NK-92 treated with Interleukin-12 subunit alpha and Interleukin-12 subunit beta, amount 100 ng/mL, for 24 hours (cell line): ENCODE data around the gene RPL13A.

Source experiments
- DNase-seq: peaks from one replicate; lab custom pipeline; 2025; lab: John Stamatoyannopoulos, UW

The RPL13A gene

GRCh38 chr19:49486232-49486631 lies 1.2 kb upstream of the RPL13A start:
- no peak for DNase-seq

- DNase-seq, result no peak
These were observed 615 bp upstream of the RPL13A start for GRCh38 chr19:49486710-49487276.

GRCh38 chr19:49488046-49488862 lies 846 bp downstream of the RPL13A start:
- DNase-seq, result no peak

GRCh38 chr19:49488863-49489537 lies 1.6 kb downstream of the RPL13A start:
- DNase-seq, result no peak

DNA sequence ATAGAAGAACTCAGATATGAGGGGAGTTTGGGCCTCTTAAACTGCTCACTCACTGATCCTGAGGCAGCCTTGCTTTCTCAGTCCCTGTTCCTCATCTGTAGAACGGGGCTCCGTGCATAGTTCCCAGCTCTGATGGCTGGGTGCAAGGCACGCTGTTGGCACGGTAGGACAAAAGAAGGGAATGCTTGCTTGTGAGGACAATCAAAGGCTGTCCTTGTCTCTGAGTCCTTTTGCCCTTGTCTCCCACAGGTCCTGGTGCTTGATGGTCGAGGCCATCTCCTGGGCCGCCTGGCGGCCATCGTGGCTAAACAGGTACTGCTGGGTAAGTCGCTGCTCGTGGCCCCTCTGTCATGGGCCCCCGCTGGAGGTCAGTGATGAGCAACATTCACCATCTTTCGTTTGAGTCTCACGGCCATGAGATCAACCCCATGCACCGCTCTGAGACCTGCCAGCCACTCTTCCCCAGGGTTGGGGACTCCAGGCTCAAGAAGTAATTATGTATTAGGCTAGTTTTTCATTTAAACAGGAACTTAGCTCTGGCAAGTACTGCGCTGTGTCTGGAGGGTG lies 2.3 kb downstream of the RPL13A start:
- DNase-seq, result no peak

DNA sequence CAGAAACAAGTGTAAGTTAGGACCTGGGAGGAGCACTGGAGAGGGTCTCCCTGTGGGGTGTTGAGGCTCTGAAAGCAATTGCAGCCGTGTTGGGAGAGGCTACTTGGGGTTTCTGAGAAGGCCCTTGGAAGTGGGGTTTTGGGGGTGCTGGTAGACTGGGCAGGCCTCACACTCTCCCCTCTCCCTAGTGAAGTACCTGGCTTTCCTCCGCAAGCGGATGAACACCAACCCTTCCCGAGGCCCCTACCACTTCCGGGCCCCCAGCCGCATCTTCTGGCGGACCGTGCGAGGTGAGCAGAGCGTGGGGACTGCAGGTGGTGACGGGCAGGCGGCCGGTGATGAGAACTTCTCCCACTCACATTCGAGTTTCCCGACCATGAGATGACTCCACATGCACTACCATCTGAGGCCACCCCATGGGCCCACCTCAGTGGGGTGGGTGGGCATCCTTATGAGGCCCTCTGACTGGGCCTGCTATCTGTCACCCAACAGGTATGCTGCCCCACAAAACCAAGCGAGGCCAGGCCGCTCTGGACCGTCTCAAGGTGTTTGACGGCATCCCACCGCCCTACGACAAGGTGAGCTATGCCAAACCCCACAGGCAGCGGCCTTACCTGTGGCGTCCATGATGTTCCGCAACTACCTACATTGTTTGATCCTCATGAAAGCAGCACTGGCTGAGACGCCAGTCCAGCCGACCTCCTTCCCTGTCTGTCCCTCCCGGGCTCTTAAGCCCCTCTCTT lies 3.0 kb downstream of the RPL13A start:
- no peak for DNase-seq

DNA sequence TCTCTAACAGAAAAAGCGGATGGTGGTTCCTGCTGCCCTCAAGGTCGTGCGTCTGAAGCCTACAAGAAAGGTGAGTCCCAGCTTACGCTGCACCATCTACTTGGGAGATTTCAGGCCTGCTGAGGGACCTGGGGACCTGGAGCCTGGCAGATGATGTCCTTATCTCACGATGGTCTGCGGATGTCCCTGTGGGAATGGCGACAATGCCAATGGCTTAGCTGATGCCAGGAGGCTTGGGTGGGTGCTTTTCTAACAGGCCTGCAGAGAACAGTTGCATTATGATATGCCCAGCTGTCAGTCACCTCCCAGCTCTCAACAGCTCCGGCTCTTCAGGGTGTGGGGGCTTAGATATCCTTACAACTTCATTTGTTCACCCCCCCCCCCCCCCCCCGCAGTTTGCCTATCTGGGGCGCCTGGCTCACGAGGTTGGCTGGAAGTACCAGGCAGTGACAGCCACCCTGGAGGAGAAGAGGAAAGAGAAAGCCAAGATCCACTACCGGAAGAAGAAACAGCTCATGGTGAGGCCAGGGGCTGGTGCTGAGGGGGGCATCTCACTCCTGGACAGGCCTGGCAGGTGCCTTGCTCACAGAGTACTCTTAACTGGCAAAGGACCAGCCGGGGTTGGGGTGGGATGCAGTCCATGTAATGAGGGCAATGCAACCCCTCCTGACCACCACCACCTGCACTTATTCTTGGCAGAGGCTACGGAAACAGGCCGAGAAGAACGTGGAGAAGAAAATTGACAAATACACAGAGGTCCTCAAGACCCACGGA lies 3.8 kb downstream of the RPL13A start:
- DNase-seq, result no peak

- DNase-seq, result no peak
These were observed 4.6 kb downstream of the RPL13A start for GRCh38 chr19:49491804-49492572.

DNA sequence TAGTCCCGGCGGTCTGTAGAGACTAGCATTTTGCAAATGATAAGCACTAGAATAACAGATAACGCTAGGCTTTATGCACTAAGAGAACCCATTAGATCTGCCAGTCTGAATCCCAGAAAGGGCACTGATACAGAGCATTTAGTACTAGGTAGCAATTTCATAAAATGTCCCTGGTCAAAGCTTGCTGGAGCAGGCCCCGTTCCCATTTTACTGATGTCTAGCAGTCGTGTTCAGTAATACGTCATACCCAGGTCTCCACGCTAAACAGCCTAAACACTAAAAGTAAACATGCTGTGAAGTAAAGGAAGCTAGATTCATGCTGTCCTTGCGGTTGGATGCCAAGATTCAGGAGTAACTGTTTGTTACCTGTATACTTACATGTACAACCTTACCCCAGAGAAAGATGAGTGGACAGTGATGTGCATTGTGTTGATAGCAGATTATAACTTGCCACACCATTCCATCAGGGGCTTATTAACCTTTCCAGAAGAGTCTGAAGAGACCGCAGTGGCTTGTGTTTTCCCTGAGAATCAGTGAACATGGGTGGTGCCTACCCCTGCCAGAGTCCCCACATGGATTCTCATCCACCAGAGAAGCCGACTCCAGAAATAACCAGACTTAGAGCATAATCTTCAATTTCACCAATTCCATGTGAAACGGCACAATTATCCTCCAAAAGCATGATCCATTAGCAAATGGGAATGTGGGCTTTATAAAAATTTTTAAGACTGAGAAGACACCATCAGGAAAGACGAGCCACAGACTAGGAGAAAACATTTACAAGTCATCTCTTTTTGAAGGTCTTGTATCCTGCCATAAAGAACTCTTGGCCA lies 5.4 kb downstream of the RPL13A start:
- DNase-seq, result no peak

DNA sequence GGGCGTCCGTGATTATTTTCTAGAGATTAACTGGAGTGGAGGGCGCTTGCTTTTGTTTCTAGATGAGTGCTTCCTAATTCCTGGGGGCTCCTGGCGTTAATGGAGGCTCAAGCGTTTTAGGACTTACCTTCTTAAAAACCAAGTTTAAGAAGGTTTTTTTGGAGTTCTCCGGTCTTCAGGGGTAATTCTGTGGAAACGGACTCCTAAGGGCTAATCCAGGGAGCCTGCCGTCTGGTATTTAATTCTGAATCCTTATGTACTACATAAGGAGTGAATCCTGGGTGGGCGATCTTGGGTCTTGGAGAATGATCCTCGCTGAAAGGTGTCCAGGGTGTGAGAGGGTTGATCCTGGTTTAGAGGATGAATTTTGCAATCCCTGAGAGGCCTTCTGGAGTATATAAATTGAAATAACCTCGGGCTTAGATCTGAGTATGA lies 9.2 kb downstream of the RPL13A start:
- DNase-seq, result no peak

GRCh38 chr19:49497047-49497788 lies 9.8 kb downstream of the RPL13A start:
- no peak for DNase-seq

DNA sequence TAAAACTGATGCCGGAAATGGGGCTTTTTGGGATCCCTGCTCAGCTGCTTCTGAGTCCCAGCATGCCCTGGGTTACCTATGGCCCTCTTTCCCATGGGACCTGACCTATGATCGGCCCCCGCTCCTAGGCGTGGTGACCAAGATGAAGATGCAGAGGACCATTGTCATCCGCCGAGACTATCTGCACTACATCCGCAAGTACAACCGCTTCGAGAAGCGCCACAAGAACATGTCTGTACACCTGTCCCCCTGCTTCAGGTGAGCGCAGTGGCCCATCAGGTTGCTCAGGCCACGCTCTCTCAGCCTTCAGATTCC lies 10.3 kb downstream of the RPL13A start:
- DNase-seq, result no peak

- no peak for DNase-seq
These were observed 11.1 kb downstream of the RPL13A start for GRCh38 chr19:49498475-49498874.

- no peak for DNase-seq
These were observed 11.7 kb downstream of the RPL13A start for GRCh38 chr19:49499030-49499670.

DNA sequence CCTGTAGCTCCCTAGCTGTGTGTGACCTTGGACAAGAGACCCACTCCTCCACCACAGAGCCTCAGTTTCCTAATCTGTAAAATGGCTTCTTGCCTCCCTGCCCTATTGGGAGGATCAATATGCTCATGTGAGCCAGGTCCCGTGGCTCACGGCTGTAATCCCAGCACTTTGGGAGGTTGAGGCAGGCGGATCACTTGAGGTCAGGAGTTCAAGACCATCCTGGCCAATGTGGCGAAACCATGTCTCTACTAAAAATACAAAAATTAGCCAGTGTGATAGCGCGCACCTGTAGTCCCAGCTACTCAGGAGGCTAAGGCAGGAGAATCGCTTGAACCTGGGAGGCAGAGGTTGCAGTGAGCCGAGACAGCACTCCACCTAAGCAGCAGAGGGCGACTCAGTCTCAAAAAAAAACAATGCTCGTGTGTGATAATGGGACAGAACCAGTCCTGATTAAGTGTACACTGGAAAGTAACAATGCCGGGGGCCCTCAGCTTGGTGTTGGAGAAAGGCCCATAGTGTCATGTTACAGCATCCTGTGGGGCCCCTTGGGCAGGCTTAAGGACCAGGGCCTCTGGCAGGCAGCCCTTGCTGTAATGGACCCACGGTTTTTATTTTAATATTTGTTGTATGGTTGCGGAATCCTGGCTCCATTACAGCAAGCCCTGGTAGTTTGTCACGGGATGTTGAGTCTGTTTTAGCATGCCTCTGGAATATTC lies 15.6 kb downstream of the RPL13A start:
- DNase-seq, result no peak

- DNase-seq, result no peak
These were observed 16.2 kb downstream of the RPL13A start for GRCh38 chr19:49503582-49503962.

DNA sequence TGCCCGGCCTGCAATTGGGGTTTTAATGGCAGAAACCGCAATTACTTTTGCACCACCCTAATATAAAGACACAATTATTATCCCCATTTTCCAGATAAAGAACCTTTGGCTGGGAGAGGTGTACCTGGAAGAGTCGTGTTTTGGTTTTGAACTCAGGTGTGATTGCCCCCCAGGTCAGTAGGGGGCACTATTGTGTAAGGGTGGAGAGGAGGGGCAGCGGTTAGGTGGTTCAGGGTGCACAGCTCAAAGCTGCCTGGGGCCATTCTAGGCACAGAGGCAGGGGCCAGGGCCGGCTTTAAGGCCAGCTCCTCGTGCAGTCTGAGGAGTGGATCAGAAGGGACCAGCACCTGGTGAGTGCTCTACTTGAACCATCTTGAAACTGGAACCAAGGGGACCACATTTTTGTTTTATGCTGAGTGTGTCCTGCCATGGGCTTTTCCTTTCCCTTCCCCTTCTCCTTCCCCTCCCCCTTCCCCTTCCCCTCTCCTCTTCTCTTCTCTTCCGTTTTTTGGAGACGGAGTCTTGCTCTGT lies 19.2 kb downstream of the RPL13A start:
- no peak for DNase-seq
